PC-9 (cell line): ENCODE data around the gene MSLN. TPM values are rescaled to one million over a fixed set of nuclear protein-coding genes. Genes with fewer than 3 reads are reported as not detected.

Experiments used
- BruUV-seq: library from RNA; stranded (reverse); fragments of 400-500 nt; replicated peaks from 2 replicates; lab custom pipeline; 2021; lab: Mats Ljungman, UMichigan
- CTCF ChIA-PET: fragments of 300-600 bp; sonication (Branson Sonifier 250); formaldehyde crosslinking; loops from one replicate; lab custom pipeline; 2022; ENCODE audit warnings: antibody characterized with exemption; lab: Charles Lee
- POLR2A ChIA-PET: fragments of 300-600 bp; sonication (Branson Sonifier 250); formaldehyde crosslinking; loops from one replicate; lab custom pipeline; 2022; ENCODE audit warnings: antibody characterized with exemption; ENCODE audit not compliant: unreplicated experiment; lab: Charles Lee
- DNase-seq, 2 experiments: peaks; one replicate each; pipeline versions ENCODE4 v3.0.0 to v3.0.0-alpha.2; 2015 to 2022; ENCODE audit warnings: mixed read lengths in 1 of 2
- H2AFZ ChIP-seq: fragments of 200-600 bp; sonication (generic); 2 replicates; pipeline ENCODE4 v1.8.1; 2017; ENCODE audit warnings: antibody characterized with exemption
- H3F3A ChIP-seq: fragments of 200-600 bp; sonication (generic); 2 replicates; pipeline ENCODE4 v1.8.1; 2017; ENCODE audit warnings: antibody characterized with exemption, mild to moderate bottlenecking, low read depth; ENCODE audit not compliant: insufficient read depth
- H3K27ac ChIP-seq: fragments of 200-600 bp; sonication (generic); 2 replicates; pipeline ENCODE4 v1.6.1; 2016; ENCODE audit warnings: mixed run types
- H3K27me3 ChIP-seq: fragments of 200-600 bp; sonication (generic); 2 replicates; pipeline ENCODE4 v1.6.1; 2016; ENCODE audit warnings: low read depth, mixed run types; ENCODE audit not compliant: insufficient read depth
- H3K36me3 ChIP-seq: fragments of 200-600 bp; sonication (generic); 2 replicates; pipeline ENCODE4 v1.6.1; 2016; ENCODE audit warnings: low read depth, mixed run types
- H3K4me1 ChIP-seq: fragments of 200-600 bp; sonication (generic); replicated peaks from 2 replicates; pipeline ENCODE4 v1.6.1; 2016; ENCODE audit warnings: mixed run types; ENCODE audit not compliant: insufficient read depth
- H3K4me2 ChIP-seq: fragments of 200-600 bp; sonication (generic); 2 replicates; pipeline ENCODE4 v1.6.1; 2017; ENCODE audit warnings: mixed run types
- H3K4me3 ChIP-seq: fragments of 200-600 bp; sonication (generic); 2 replicates; pipeline ENCODE4 v1.6.1; 2016; ENCODE audit warnings: mixed run types
- H3K79me2 ChIP-seq: fragments of 200-600 bp; sonication (generic); 2 replicates; pipeline ENCODE4 v1.6.1; 2017; ENCODE audit warnings: low read depth, mixed run types
- H3K9me2 ChIP-seq: fragments of 200-600 bp; sonication (generic); 2 replicates; pipeline ENCODE4 v1.8.1; 2017; ENCODE audit warnings: mild to moderate bottlenecking; ENCODE audit not compliant: insufficient read depth
- H3K9me3 ChIP-seq: fragments of 200-600 bp; sonication (generic); 2 replicates; pipeline ENCODE4 v1.8.1; 2016; ENCODE audit warnings: low read depth; ENCODE audit not compliant: insufficient read depth
- H4K20me1 ChIP-seq: fragments of 200-600 bp; sonication (generic); 2 replicates; pipeline ENCODE4 v1.8.1; 2017; ENCODE audit not compliant: insufficient read depth
- EZH2 ChIP-seq: fragments of 200-600 bp; sonication (generic); IDR thresholded peaks from 2 replicates; pipeline ENCODE4 v1.8.0; 2017; ENCODE audit warnings: antibody characterized with exemption, low read depth
- intact Hi-C: fragments of 100-400 bp; cut with micrococcal nuclease; formaldehyde crosslinking; loops from one replicate; pipeline ENCODE4 v1.10.0; 2022; ENCODE audit not compliant: unreplicated experiment
- total RNA-seq: library from RNA; stranded (reverse); gene quantifications from 2 replicates; pipeline ENCODE4 v1.2.3, GENCODE V29; 2021
- TF ChIP-seq, protein P1 (sequence below): fragments of 200-600 bp; sonication (generic); conservative IDR thresholded peaks from 2 replicates; pipeline ENCODE4 v1.6.1; 2017; ENCODE audit warnings: mixed run types, antibody characterized with exemption, mild to moderate bottlenecking, moderate library complexity

The MSLN gene
- total RNA-seq, 1 experiment from 2014 or later: 59.9 TPM

DNA sequence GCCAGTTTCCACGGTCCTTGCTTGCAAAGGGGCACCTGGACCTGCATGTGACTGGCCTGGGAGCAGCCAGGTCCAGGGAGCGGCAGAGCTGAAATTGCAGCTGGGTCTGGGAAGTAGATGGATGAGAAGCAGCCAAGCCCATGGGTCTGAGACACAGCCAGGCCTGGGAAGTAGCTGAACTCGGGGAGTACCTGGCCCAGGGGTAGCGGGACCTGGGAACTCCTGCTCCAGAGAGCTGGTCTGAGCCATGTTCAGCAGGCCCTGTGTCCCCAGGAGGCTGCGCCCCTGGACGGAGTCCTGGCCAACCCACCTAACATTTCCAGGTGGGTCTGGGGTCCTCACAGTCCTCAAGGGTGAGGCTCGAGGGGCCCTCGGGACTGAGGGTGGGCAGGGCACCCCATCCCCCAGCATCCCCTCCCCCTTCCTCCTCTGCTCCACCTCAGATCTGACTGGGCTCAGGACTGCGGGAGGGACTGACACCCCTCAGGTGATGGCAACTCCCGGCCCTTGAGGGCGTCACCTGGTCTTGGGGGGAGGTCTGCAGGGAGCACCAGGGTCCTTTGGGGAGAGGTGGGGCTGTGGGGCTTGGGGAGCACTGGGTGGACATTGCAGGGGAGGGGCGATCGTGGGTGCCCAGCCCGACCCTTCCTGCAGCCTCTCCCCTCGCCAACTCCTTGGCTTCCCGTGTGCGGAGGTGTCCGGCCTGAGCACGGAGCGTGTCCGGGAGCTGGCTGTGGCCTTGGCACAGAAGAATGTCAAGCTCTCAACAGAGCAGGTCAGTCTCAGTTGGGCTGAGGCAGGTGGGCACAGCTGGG is 3.0 kb downstream of the MSLN start:
- Histone ChIP-seq H3F3A (peaks cover 4% of the 10 kb centered on the region; the same call in 1 of the 2 replicates), H3K4me2 (no peak overlapping the region), H3K9me2 (no peaks in the 10 kb centered on the region), H3K4me3 (no peak overlapping the region), H3K27ac (no peak overlapping the region), H2AFZ (no peak overlapping the region), H3K79me2 (no peaks in the 10 kb centered on the region), H3K36me3 (no peaks in the 10 kb centered on the region), H3K4me1 (peaks cover 16% of the 10 kb centered on the region), H4K20me1 (no peaks in the 10 kb centered on the region), H3K9me3 (no peaks in the 10 kb centered on the region), H3K27me3 (no peaks in the 10 kb centered on the region)
- intact Hi-C loops: no loop called here
- TF ChIP-seq, protein P1, sequence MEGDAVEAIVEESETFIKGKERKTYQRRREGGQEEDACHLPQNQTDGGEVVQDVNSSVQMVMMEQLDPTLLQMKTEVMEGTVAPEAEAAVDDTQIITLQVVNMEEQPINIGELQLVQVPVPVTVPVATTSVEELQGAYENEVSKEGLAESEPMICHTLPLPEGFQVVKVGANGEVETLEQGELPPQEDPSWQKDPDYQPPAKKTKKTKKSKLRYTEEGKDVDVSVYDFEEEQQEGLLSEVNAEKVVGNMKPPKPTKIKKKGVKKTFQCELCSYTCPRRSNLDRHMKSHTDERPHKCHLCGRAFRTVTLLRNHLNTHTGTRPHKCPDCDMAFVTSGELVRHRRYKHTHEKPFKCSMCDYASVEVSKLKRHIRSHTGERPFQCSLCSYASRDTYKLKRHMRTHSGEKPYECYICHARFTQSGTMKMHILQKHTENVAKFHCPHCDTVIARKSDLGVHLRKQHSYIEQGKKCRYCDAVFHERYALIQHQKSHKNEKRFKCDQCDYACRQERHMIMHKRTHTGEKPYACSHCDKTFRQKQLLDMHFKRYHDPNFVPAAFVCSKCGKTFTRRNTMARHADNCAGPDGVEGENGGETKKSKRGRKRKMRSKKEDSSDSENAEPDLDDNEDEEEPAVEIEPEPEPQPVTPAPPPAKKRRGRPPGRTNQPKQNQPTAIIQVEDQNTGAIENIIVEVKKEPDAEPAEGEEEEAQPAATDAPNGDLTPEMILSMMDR: no peak
- TF ChIP-seq EZH2: no peak
- CTCF ChIA-PET: interaction anchor here (1.2 kb wide), 1 partner anchor 22 kb away, joined by 3 read pairs; the partner anchor contains the start of gene CIAO3
- POLR2A ChIA-PET: no interaction called here
- BruUV-seq: no TSS peak
- DNase-seq: no peak

DNA sequence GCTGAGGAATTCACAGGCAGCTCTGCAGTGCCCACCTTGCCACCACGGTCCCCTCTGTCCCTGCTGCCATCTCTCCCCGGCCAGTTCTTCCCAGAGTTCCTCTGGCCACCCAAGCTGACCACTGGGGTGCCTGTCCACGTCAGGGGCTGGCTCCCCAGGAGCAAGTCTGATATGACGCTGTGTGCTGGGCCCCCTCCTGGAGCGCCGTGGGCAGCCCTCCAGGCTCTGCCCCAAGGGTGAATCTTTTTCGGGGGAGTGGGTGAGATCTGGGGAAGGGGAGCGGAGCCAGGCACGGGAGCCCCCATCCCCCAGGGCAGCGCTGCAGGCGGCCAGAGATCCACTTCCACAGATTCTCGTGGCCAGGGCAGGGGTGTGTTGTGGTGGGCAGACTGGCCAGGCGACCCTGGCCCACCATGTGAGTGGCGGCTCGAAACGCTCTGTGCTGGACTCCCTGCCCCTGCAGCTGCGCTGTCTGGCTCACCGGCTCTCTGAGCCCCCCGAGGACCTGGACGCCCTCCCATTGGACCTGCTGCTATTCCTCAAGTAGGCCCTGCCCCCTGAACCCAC is 3.7 kb downstream of the MSLN start:
- TF ChIP-seq, protein P1: no peak
- no peak for TF ChIP-seq EZH2
- Histone ChIP-seq H3K4me1 (peaks cover 16% of the 10 kb centered on the region), H2AFZ (no peak overlapping the region), H3K9me3 (no peaks in the 10 kb centered on the region), H3K79me2 (no peaks in the 10 kb centered on the region), H3K4me3 (no peak overlapping the region), H4K20me1 (no peaks in the 10 kb centered on the region), H3K4me2 (no peak overlapping the region), H3K27me3 (no peaks in the 10 kb centered on the region), H3K36me3 (no peaks in the 10 kb centered on the region), H3K9me2 (no peaks in the 10 kb centered on the region), H3F3A (peaks cover 4% of the 10 kb centered on the region; the same call in 1 of the 2 replicates), H3K27ac (no peak overlapping the region)
- POLR2A ChIA-PET: no interaction called here
- DNase-seq: no peak
- no TSS peak for BruUV-seq
- intact Hi-C loops: no loop called here
- CTCF ChIA-PET: no interaction called here

DNA sequence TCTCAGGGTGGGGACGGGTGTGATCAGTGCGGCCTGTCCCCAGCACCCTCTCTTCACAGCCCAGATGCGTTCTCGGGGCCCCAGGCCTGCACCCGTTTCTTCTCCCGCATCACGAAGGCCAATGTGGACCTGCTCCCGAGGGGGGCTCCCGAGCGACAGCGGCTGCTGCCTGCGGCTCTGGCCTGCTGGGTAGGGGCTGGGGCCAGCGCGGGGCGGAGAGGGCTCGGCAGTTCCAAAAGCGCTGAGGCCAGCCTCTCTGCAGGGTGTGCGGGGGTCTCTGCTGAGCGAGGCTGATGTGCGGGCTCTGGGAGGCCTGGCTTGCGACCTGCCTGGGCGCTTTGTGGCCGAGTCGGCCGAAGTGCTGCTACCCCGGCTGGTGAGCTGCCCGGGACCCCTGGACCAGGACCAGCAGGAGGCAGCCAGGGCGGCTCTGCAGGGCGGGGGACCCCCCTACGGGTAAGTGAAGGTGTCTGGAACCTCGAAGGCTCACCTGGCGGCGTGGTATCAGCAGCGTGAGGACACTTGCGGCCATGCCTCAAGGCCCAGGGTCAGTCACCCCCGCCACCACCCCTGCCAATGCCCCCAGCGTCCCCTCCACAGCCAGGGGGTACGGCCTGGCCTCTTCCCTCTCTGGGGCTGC is 4.4 kb downstream of the MSLN start:
- CTCF ChIA-PET: no interaction called here
- Histone ChIP-seq H2AFZ (no peak overlapping the region), H3F3A (peaks cover 4% of the 10 kb centered on the region; the same call in 1 of the 2 replicates), H3K27me3 (no peaks in the 10 kb centered on the region), H3K4me3 (no peak overlapping the region), H3K36me3 (no peaks in the 10 kb centered on the region), H3K27ac (no peak overlapping the region), H4K20me1 (no peaks in the 10 kb centered on the region), H3K4me2 (no peak overlapping the region), H3K4me1 (peaks cover 16% of the 10 kb centered on the region), H3K9me2 (no peaks in the 10 kb centered on the region), H3K79me2 (no peaks in the 10 kb centered on the region), H3K9me3 (no peaks in the 10 kb centered on the region)
- DNase-seq: no peak
- intact Hi-C loops: no loop called here
- POLR2A ChIA-PET: no interaction called here
- no peak for TF ChIP-seq EZH2
- TF ChIP-seq, protein P1: no peak
- BruUV-seq: no TSS peak
